ENCODE data around the gene ACP2. TPM values are rescaled to one million over a fixed set of nuclear protein-coding genes. Genes with fewer than 3 reads are reported as not detected.

Gene ACP2
- total and polyA plus RNA-seq, 10 of the 15 experiments (the other 5 are each of a cell fraction or from before 2014, with no cell fraction given), result 0.98 to 11.7 (median 7.4) TPM

DNA sequence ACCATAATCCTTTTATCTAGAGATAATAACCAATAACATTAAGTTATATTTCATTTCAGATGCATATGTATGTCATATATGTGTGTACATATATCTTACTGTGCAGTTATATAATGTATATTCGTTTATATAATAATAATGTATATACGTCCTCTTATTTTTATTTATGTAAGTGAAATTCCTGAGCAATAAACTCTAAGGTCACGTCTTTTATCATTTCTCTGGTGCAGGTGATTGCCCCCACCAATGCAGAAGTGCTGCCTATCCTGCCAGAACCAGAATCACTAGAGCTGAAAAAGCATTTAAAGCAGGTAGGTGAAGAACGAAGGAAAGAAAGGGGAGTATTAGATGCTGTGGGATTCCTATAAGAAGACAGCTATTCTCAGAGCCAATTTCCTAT is 30.2 kb upstream of the ACP2 start (continued):
- no peak for TF ChIP-seq ESRRA (IDR thresholded peaks at IDR 0.05; ENCODE audit: low read length)

DNA sequence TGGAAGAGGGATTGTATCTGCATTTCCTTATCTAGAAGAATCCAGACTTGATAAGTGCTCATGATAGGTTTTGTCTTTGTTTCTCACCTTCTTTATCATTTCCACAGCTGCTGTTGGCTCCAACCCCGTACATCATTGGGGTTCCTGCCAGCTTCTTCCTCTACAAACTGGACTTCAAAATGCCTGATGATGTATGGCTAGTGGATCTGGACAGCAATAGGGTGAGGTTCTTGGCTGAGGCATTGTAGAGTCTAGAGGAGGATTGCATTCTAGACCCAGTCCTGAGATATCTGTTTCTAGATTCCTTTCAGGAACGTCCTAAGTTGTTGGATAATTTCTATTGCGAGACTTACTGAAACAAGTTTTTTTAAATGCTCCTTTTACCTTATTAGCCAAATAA is 29.4 kb upstream of the ACP2 start:
- no peak for ATAC-seq
- WGBS (ENCODE audit: insufficient coverage, insufficient replicate concordance, low lambda C conversion rate, missing lambda C conversion rate), result 98% methylated on average over 3 of the region's 3 CpGs
- Histone ChIP-seq H3K4me3 (no peak overlapping the region), H3K27me3 (replicated peaks in 1 of 2; ENCODE audit: control insufficient read depth in 2 of 2, insufficient read depth in 2 of 2, low read length in 1 of 2) (no peaks in the 10 kb centered on the region), H3K79me2 (ENCODE audit: control insufficient read depth, insufficient read depth, low read length) (peaks cover 7% of the 10 kb centered on the region), H4K20me1 (ENCODE audit: control insufficient read depth, insufficient read depth) (no peaks in the 10 kb centered on the region), H2AFZ (ENCODE audit: control insufficient read depth, low read depth, low read length) (no peak overlapping the region), H3K36me3 (ENCODE audit: control insufficient read depth in 2 of 2, insufficient read depth in 2 of 2, low read length in 1 of 2) (peaks cover 21 to 35% of the 10 kb centered on the region in 2 experiments), H3K4me2 (ENCODE audit: control insufficient read depth, insufficient read depth) (no peak overlapping the region), H3K9ac (ENCODE audit: control insufficient read depth, insufficient read depth, low read length) (no peak overlapping the region), H3K4me1 (ENCODE audit: control insufficient read depth, insufficient read depth, low read length) (no peaks in the 10 kb centered on the region), H3K27ac (ENCODE audit: control insufficient read depth, insufficient read depth) (no peak overlapping the region), H3K9me3 (replicated peaks; ENCODE audit: control insufficient read depth, insufficient read depth, low read length) (no peaks in the 10 kb centered on the region)
- RAD21 ChIA-PET (ENCODE audit: unreplicated experiment), result no interaction called here
- POLR2A ChIA-PET, result no interaction called here
- no TSS peak for BruUV-seq (replicated peaks)
- CTCF ChIA-PET, result no interaction called here
- intact Hi-C loops (cut with micrococcal nuclease; ENCODE audit: unreplicated experiment) (no loop called here), in situ Hi-C loops (cut with MboI) (no loop called here)
- TF ChIP-seq, protein P1, sequence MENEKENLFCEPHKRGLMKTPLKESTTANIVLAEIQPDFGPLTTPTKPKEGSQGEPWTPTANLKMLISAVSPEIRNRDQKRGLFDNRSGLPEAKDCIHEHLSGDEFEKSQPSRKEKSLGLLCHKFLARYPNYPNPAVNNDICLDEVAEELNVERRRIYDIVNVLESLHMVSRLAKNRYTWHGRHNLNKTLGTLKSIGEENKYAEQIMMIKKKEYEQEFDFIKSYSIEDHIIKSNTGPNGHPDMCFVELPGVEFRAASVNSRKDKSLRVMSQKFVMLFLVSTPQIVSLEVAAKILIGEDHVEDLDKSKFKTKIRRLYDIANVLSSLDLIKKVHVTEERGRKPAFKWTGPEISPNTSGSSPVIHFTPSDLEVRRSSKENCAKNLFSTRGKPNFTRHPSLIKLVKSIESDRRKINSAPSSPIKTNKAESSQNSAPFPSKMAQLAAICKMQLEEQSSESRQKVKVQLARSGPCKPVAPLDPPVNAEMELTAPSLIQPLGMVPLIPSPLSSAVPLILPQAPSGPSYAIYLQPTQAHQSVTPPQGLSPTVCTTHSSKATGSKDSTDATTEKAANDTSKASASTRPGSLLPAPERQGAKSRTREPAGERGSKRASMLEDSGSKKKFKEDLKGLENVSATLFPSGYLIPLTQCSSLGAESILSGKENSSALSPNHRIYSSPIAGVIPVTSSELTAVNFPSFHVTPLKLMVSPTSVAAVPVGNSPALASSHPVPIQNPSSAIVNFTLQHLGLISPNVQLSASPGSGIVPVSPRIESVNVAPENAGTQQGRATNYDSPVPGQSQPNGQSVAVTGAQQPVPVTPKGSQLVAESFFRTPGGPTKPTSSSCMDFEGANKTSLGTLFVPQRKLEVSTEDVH (IDR thresholded peaks at IDR 0.05; ENCODE audit: low read depth, partially characterized antibody), result no peak
- no peak for DNase-seq (ENCODE audit: low read depth, low spot score)
- SMC1A ChIA-PET (ENCODE audit: uncharacterized antibody, unreplicated experiment), result no interaction called here
- FAIRE-seq, result no peak

DNA sequence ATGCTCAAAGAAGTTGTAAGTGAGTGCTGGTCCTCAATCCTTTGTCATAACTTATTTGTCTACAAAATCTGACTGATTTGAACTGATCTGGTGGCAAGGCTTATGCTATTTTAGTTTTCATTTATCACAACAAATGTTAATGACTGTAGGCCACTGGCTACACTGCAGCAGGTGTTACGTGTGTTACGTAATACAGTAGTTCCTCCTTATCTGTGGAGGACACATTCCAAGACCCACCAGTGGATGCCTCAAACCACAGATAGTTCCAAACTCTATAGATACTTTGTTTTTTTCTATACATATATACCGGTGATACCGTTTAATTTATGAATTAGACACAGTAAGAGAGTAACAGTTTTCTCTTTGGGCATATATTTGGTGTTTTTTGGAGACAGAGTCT is 28.3 kb upstream of the ACP2 start:
- Histone ChIP-seq H3K36me3 (ENCODE audit: control insufficient read depth in 2 of 2, insufficient read depth in 2 of 2, low read length in 1 of 2) (peaks cover 16 to 27% of the 10 kb centered on the region in 2 experiments), H3K27ac (ENCODE audit: control insufficient read depth, insufficient read depth) (no peak overlapping the region), H3K9me3 (replicated peaks; ENCODE audit: control insufficient read depth, insufficient read depth, low read length) (no peaks in the 10 kb centered on the region), H3K79me2 (ENCODE audit: control insufficient read depth, insufficient read depth, low read length) (peaks cover 18% of the 10 kb centered on the region), H3K4me3 (no peak overlapping the region), H2AFZ (ENCODE audit: control insufficient read depth, low read depth, low read length) (no peak overlapping the region), H4K20me1 (ENCODE audit: control insufficient read depth, insufficient read depth) (no peaks in the 10 kb centered on the region), H3K27me3 (replicated peaks in 1 of 2; ENCODE audit: control insufficient read depth in 2 of 2, insufficient read depth in 2 of 2, low read length in 1 of 2) (no peaks in the 10 kb centered on the region), H3K4me1 (ENCODE audit: control insufficient read depth, insufficient read depth, low read length) (no peaks in the 10 kb centered on the region), H3K9ac (ENCODE audit: control insufficient read depth, insufficient read depth, low read length) (no peak overlapping the region), H3K4me2 (ENCODE audit: control insufficient read depth, insufficient read depth) (no peak overlapping the region)
- intact Hi-C loops (cut with micrococcal nuclease; ENCODE audit: unreplicated experiment), result no loop called here
- no peak for TF ChIP-seq YBX1 (IDR thresholded peaks at IDR 0.05)
- TF ChIP-seq, protein P1 (IDR thresholded peaks at IDR 0.05; ENCODE audit: low read depth, partially characterized antibody), result no peak
- TF ChIP-seq GATAD2B (conservative IDR thresholded peaks at IDR 0.05; ENCODE audit: low read depth), result no peak
- FAIRE-seq, result no peak
- 100% methylated on average over 4 of the region's 4 CpGs for WGBS (ENCODE audit: insufficient coverage, insufficient replicate concordance, low lambda C conversion rate, missing lambda C conversion rate)
- BruUV-seq (replicated peaks), result no TSS peak
- CTCF ChIA-PET, result interaction anchor here (0.5 to 1.4 kb wide), 2 partner anchors 17 to 335 kb away, joined by 3 read pairs; no protein-coding TSS in a partner anchor
- in situ Hi-C loops (cut with MboI), result no loop called here
- POLR2A ChIA-PET, result interaction anchor here (0.6 kb wide), 1 partner anchor 29 kb away, joined by 4 read pairs; no protein-coding TSS in a partner anchor
- no peak for ATAC-seq
- SMC1A ChIA-PET (ENCODE audit: uncharacterized antibody, unreplicated experiment), result no interaction called here
- RAD21 ChIA-PET (ENCODE audit: unreplicated experiment), result no interaction called here
- no peak for DNase-seq (ENCODE audit: low read depth, low spot score)

Data from GM12878 (cell line).